H1 (cell line): ENCODE results near the gene SUSD1. TPM values are rescaled to one million over a fixed set of nuclear protein-coding genes. Genes with fewer than 3 reads are reported as not detected.
A peak's percentile ranks its signal among the peaks of the same experiment; 100 is the strongest.

ENCODE experiments used
- CTBP2 ChIP-seq: IDR thresholded peaks from 2 replicates; pipeline ENCODE4 v1.7.0; 2011; ENCODE audit warnings: borderline replicate concordance, mild to moderate bottlenecking, moderate library complexity, mixed read lengths, low read length; ENCODE audit not compliant: insufficient read depth, insufficient read length
- JUN ChIP-seq: IDR thresholded peaks from 2 replicates; pipeline ENCODE4 v1.6.1; 2011; ENCODE audit warnings: low read depth, mild to moderate bottlenecking, improper control_type of control experiment, low read length
- SIN3A ChIP-seq, 2 experiments: IDR thresholded peaks in 1 of 2; conservative IDR thresholded peaks in 1 of 2; 2 replicates each; pipeline ENCODE4 v1.6.1; 2011 to 2012; ENCODE audit warnings: low read length in 2 of 2, improper control_type of control experiment in 1 of 2, low read depth in 1 of 2, mild to moderate bottlenecking in 1 of 2
- SP4 ChIP-seq: IDR thresholded peaks from 2 replicates; pipeline ENCODE4 v1.6.1; 2012; ENCODE audit warnings: low read length, inconsistent platforms
- YY1 ChIP-seq: IDR thresholded peaks from 2 replicates; pipeline ENCODE4 v1.6.1; 2011; ENCODE audit warnings: low read depth, mild to moderate bottlenecking, low read length
- polyA plus RNA-seq, 7 experiments: library from polyadenylated mRNA; depleted of rRNA in 3 of 7; stranded (reverse) in 5 of 7; unstranded in 2 of 7; fragments of >200 nt in 5 of 7; fragments of 200-250 nt in 2 of 7; gene quantifications; 1 replicate in 5 of 7; 2 replicates in 1 of 7; 4 replicates in 1 of 7; pipeline versions ENCODE4 v1.2.1 to v1.2.3, GENCODE V29; 2011 to 2013; ENCODE audit warnings: missing spikeins in 2 of 7, mixed read lengths in 2 of 7
- total RNA-seq: library from RNA; stranded (reverse); fragmentation: NEBNext Ultra II Directional; extraction: Animal tissue kit (Norgen Biotek cat#: 25700); gene quantifications from 2 replicates; pipeline ENCODE4 v1.2.1, GENCODE V29; 2021
- TF ChIP-seq, protein P1 (sequence below): fragments of 300-600 bp; sonication (generic); IDR thresholded peaks from 2 replicates; pipeline ENCODE4 v1.7.1; 2012; ENCODE audit warnings: low read length, moderate library complexity, mild to moderate bottlenecking, inconsistent platforms; ENCODE audit not compliant: insufficient replicate concordance

The SUSD1 gene
- total and polyA plus RNA-seq, 2 of the 8 experiments (the other 6 are each of a cell fraction or from before 2014, with no cell fraction given) = 2.8 to 7.2 TPM

DNA sequence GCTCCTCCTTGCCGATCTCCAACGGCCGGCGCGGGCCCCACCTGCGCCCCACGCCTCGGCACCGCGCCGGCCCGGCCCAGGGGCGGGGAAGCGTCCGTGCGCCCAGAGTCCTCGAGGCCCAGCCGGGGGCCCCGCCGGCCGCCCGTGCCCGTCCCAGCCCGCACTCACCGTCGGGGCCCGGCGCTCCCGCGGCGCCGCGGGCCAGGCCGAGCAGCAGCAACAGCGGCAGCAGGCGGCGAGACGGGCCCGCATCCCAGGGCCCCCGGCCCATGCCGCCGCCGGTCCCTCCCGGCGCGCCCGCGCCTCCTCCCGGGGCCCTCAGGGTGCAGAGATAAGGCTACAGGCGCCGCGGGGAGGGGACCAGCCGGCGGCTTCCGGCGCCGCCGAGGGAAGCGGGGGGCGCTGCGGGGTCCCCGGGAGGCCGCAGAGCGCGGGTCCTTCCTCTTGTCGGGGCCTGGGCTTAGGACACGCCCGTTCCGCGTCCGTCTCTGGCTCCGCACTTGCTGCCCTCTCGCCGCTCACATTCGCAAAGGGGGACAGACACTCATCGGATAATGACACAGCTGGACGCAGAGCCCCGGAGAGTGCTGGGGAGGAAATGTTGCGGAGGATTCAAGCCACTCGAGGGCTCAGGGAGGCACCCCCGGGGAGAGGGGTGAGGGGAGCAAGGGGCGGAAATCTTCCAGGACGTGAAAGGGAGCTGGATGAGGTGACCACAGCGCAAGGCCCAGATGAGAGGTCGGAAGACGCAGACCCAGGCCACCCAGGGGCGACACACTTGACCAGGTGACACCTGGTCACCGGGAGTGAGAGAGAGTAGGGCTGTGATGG, at the start of gene SUSD1 (continued):
- TF ChIP-seq, protein P1, sequence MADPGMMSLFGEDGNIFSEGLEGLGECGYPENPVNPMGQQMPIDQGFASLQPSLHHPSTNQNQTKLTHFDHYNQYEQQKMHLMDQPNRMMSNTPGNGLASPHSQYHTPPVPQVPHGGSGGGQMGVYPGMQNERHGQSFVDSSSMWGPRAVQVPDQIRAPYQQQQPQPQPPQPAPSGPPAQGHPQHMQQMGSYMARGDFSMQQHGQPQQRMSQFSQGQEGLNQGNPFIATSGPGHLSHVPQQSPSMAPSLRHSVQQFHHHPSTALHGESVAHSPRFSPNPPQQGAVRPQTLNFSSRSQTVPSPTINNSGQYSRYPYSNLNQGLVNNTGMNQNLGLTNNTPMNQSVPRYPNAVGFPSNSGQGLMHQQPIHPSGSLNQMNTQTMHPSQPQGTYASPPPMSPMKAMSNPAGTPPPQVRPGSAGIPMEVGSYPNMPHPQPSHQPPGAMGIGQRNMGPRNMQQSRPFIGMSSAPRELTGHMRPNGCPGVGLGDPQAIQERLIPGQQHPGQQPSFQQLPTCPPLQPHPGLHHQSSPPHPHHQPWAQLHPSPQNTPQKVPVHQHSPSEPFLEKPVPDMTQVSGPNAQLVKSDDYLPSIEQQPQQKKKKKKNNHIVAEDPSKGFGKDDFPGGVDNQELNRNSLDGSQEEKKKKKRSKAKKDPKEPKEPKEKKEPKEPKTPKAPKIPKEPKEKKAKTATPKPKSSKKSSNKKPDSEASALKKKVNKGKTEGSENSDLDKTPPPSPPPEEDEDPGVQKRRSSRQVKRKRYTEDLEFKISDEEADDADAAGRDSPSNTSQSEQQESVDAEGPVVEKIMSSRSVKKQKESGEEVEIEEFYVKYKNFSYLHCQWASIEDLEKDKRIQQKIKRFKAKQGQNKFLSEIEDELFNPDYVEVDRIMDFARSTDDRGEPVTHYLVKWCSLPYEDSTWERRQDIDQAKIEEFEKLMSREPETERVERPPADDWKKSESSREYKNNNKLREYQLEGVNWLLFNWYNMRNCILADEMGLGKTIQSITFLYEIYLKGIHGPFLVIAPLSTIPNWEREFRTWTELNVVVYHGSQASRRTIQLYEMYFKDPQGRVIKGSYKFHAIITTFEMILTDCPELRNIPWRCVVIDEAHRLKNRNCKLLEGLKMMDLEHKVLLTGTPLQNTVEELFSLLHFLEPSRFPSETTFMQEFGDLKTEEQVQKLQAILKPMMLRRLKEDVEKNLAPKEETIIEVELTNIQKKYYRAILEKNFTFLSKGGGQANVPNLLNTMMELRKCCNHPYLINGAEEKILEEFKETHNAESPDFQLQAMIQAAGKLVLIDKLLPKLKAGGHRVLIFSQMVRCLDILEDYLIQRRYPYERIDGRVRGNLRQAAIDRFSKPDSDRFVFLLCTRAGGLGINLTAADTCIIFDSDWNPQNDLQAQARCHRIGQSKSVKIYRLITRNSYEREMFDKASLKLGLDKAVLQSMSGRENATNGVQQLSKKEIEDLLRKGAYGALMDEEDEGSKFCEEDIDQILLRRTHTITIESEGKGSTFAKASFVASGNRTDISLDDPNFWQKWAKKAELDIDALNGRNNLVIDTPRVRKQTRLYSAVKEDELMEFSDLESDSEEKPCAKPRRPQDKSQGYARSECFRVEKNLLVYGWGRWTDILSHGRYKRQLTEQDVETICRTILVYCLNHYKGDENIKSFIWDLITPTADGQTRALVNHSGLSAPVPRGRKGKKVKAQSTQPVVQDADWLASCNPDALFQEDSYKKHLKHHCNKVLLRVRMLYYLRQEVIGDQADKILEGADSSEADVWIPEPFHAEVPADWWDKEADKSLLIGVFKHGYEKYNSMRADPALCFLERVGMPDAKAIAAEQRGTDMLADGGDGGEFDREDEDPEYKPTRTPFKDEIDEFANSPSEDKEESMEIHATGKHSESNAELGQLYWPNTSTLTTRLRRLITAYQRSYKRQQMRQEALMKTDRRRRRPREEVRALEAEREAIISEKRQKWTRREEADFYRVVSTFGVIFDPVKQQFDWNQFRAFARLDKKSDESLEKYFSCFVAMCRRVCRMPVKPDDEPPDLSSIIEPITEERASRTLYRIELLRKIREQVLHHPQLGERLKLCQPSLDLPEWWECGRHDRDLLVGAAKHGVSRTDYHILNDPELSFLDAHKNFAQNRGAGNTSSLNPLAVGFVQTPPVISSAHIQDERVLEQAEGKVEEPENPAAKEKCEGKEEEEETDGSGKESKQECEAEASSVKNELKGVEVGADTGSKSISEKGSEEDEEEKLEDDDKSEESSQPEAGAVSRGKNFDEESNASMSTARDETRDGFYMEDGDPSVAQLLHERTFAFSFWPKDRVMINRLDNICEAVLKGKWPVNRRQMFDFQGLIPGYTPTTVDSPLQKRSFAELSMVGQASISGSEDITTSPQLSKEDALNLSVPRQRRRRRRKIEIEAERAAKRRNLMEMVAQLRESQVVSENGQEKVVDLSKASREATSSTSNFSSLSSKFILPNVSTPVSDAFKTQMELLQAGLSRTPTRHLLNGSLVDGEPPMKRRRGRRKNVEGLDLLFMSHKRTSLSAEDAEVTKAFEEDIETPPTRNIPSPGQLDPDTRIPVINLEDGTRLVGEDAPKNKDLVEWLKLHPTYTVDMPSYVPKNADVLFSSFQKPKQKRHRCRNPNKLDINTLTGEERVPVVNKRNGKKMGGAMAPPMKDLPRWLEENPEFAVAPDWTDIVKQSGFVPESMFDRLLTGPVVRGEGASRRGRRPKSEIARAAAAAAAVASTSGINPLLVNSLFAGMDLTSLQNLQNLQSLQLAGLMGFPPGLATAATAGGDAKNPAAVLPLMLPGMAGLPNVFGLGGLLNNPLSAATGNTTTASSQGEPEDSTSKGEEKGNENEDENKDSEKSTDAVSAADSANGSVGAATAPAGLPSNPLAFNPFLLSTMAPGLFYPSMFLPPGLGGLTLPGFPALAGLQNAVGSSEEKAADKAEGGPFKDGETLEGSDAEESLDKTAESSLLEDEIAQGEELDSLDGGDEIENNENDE = no peak
- TF ChIP-seq CTBP2 (peak; percentile 12), SIN3A (conservative IDR thresholded peaks at IDR 0.05 in 1 of 2, IDR thresholded peaks at IDR 0.05 in 1 of 2; ENCODE audit: low read depth in 1 of 2, low read length in 2 of 2) (0 out of 4 replicates have a peak, but pooled peaks of 1 of the 2 experiments have one; percentile 26), SP4 (no peak), YY1 (no peak), JUN (no peak)
